COLO668 (cell line): ENCODE measurements around the gene ADNP.
"Not testable (repeated sequence)": the region's sequence is repeated elsewhere in the genome, so short reads cannot be mapped to it uniquely, and the experiment has no call there.

Experiments
- DNase-seq: peaks from one replicate; lab custom pipeline; 2025; ENCODE audit not compliant: unreplicated experiment; lab: John Stamatoyannopoulos, UW

The ADNP gene

GRCh38 chr20:50931306-50932015, at the start of gene ADNP:
Gene ADNP (minus strand): TSS chr20:50931437. CDS start chr20:50903996, 27,441 bp downstream.
- peak; percentile 92 for DNase-seq

- no peak for DNase-seq
Measured at GRCh38 chr20:50980071-50980681, 48.9 kb upstream of the ADNP start.

GRCh38 chr20:50978533-50978932, 47.3 kb upstream of the ADNP start:
- DNase-seq = not testable (repeated sequence)

GRCh38 chr20:50977066-50978021, 46.1 kb upstream of the ADNP start:
- no peak for DNase-seq

- DNase-seq = no peak
Measured at GRCh38 chr20:50975701-50976330, 44.6 kb upstream of the ADNP start.

- no peak for DNase-seq
Measured at GRCh38 chr20:50969912-50970311, 38.7 kb upstream of the ADNP start.

- DNase-seq = no peak
Measured at GRCh38 chr20:50969435-50969834, 38.2 kb upstream of the ADNP start.

- DNase-seq = no peak
Measured at GRCh38 chr20:50968289-50968688, 37.1 kb upstream of the ADNP start.

GRCh38 chr20:50967586-50967985, 36.3 kb upstream of the ADNP start:
- no peak for DNase-seq

- DNase-seq = no peak
Measured at GRCh38 chr20:50959543-50960126, 28.4 kb upstream of the ADNP start.

- DNase-seq = peak; percentile 89
Measured at GRCh38 chr20:50958615-50959542, 27.6 kb upstream of the ADNP start, which contains the start of gene MOCS3. Gene MOCS3 (plus strand): TSS chr20:50958818. CDS start chr20:50958843, 25 bp downstream.

- peak; percentile 89 for DNase-seq
Measured at GRCh38 chr20:50957798-50958614, 26.8 kb upstream of the ADNP start, which contains the start of gene DPM1. Gene DPM1 (minus strand): TSS chr20:50958532. CDS start chr20:50958523, 9 bp downstream.

GRCh38 chr20:50957276-50957675, 26.0 kb upstream of the ADNP start:
- no peak for DNase-seq

GRCh38 chr20:50953821-50954220, 22.6 kb upstream of the ADNP start:
- DNase-seq = no peak

- DNase-seq = no peak
Measured at GRCh38 chr20:50953196-50953595, 22.0 kb upstream of the ADNP start.

- DNase-seq = no peak
Measured at GRCh38 chr20:50948132-50948785, 17.0 kb upstream of the ADNP start.

- no peak for DNase-seq
Measured at GRCh38 chr20:50943069-50943468, 11.8 kb upstream of the ADNP start.

GRCh38 chr20:50933589-50933988, 2.4 kb upstream of the ADNP start:
- no peak for DNase-seq
